Lower leg skin (tissue), 4 donors: ENCODE measurements around the gene SCG2. TPM values are rescaled to one million over a fixed set of nuclear protein-coding genes. Genes with fewer than 3 reads are reported as not detected.

ENCODE experiments used
- DNase-seq, 2 donors: peaks; one replicate each; pipeline ENCODE4 v3.0.0-alpha.2; 2019; ENCODE audit warnings: low spot score in 2 of 2
- H3K4me3 ChIP-seq: fragments of 200-600 bp; sonication (generic); 2 replicates; pipeline ENCODE4 v1.5.1; 2017; ENCODE audit warnings: mild to moderate bottlenecking, low read depth; ENCODE audit not compliant: poor library complexity, severe bottlenecking
- POLR2A ChIP-seq, 2 donors: fragments of 450-650 bp; IDR thresholded peaks; one replicate each; pipeline ENCODE4 v1.6.1; 2016 to 2017; ENCODE audit warnings: antibody characterized with exemption in 2 of 2, mild to moderate bottlenecking in 1 of 2, moderate library complexity in 1 of 2
- WGBS, 2 donors: methylation state at CpG; one replicate each; pipeline ENCODE4 v1.1.5; 2018; 5-methylcytosine and 5-hydroxymethylcytosine counted together
- intact Hi-C: fragments of 100-400 bp; cut with DNase I; formaldehyde crosslinking; loops from one replicate; pipeline ENCODE4 v1.15.0; 2023; ENCODE audit warnings: low total_unique reads
- total RNA-seq, 4 donors: library from RNA; depleted of rRNA; stranded (reverse); fragments of >200 nt; gene quantifications; one replicate each; pipeline ENCODE4 v1.1.0, GENCODE V29; 2016
- TF ChIP-seq, protein P1 (sequence below), 3 donors: fragments of 450-650 bp; IDR thresholded peaks; one replicate each; pipeline ENCODE4 v1.5.1; 2016; ENCODE audit warnings: antibody characterized with exemption in 3 of 3, mild to moderate bottlenecking in 3 of 3, moderate library complexity in 2 of 3

SCG2 gene
- total RNA-seq, 4 donors from 2014 or later: 0.17 to 1.8 (median 0.42) TPM; not detected in 1

DNA sequence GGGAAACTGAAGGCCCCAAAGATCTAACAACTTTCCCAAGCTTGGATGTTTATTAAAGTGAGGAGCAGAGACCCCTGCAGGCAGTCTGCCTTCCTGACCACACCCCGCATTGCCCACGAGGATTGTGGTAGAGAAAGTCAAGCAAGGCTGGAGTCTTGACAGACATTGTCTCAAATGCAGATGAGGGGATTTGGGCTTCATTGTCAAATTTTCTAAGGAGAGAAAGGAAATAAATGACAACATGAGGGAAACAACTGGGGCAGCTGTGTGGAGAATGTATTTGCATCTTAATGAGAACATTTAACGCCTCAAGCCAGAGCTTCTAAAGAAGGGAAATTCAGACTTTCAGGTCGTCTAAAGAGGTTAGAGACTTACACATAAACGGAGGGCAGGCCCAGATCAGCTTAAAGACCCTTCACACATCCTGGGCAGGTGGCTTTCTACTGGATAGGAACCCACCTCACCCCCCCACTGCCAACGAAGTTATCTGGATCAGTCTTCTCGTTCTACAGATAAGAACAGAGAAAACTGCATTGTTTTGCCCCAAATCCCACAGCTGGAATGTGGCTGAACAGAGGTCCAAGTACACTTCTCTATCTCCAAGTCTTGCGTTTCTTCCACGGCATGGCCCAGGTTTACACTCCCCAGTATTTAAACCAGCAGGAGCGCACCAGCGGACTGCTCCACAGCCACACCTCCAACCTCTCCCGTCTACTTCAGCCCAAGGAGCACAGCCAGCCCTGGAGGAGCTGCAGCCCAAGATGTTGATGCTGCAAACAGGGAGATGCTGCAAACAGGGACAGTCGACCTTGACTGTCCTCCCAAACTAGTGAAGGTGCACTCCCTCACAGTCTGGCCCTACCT is 16.2 kb upstream of the SCG2 start:
- intact Hi-C loops: no loop called here
- 20 to 24% methylated on average over 13 of the region's 13 CpGs for WGBS, 2 donors
- no peak for DNase-seq
- no peak for TF ChIP-seq POLR2A (IDR thresholded peaks at IDR 0.05)
- TF ChIP-seq, protein P1, sequence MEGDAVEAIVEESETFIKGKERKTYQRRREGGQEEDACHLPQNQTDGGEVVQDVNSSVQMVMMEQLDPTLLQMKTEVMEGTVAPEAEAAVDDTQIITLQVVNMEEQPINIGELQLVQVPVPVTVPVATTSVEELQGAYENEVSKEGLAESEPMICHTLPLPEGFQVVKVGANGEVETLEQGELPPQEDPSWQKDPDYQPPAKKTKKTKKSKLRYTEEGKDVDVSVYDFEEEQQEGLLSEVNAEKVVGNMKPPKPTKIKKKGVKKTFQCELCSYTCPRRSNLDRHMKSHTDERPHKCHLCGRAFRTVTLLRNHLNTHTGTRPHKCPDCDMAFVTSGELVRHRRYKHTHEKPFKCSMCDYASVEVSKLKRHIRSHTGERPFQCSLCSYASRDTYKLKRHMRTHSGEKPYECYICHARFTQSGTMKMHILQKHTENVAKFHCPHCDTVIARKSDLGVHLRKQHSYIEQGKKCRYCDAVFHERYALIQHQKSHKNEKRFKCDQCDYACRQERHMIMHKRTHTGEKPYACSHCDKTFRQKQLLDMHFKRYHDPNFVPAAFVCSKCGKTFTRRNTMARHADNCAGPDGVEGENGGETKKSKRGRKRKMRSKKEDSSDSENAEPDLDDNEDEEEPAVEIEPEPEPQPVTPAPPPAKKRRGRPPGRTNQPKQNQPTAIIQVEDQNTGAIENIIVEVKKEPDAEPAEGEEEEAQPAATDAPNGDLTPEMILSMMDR (IDR thresholded peaks at IDR 0.05): no peak
- no peak overlapping the region for H3K4me3 ChIP-seq

DNA sequence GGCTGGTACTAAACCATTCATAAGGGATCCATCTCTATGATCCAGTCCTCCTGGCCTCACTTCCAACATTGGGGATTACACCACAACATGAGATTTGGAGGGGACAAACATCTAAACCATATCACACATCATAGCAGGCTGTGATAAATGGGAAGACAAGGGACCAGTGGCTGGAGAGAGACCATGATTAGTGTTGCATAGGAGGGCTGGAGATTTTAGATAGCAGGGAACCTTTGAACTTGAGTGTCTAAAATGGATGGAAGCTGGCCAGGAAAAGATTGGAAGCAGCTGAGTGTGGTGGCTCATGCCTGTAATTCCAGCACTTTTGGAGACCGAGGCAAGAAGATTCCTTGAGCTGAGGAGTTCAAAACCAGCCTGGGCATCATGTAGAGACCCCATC is 12.4 kb upstream of the SCG2 start:
- intact Hi-C loops: no loop called here
- 83 to 95% methylated on average over 1 of the region's 1 CpG for whole genome bisulfite sequencing, 2 donors

DNA sequence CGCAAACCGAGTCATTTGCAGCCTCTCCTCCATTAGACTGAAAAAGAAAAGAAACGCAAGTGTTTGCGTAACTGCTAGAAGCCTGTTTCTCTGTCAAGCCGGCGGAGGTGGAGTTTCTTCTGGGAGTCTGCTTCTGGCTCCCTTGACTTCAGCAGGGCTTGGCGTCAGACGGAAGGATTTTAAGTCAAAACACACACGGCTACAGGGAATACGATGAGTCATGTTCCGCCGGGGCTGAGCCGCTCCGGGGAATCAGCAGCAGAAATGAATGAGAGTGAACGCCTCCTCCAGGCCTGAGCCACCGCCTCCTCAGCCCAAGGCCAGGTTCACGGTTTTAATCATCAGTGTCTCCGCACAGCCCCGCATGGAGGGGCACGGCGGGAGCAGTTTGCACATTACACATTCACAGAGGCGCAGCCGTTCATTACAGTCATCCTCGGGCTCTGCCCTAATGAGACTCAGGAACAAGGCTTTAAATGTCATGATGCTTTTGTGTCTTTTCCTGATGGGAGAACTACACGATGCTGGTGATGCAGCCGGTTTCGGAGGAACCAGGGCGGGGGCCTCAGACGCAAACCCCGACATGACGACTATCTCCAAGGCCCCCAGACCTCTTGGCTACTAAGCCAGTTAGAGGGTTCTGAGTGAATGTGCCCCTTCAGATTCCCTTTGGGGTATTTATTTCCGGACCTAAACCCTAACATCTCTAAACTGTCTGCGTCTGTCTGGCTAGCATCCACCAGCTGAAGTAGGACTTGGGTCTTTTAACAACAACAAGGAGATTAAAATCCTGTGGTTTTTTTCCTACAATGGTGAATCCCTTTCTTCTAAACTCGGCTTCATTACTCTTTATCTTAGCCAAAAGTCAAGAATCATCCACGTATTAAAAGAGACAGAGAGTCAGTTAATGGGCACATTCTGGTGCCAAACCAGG is 11.1 kb upstream of the SCG2 start:
- TF ChIP-seq, protein P1 (IDR thresholded peaks at IDR 0.05): no peak
- no peak for TF ChIP-seq POLR2A (IDR thresholded peaks at IDR 0.05)
- H3K4me3 ChIP-seq: no peak overlapping the region
- intact Hi-C loops: no loop called here
- WGBS, 2 donors: 5 to 8% methylated on average over 35 of the region's 35 CpGs
- DNase-seq: peak; percentile 78 to 92

More for the DNA sequence above, 12.4 kb upstream of the SCG2 start:
- no peak overlapping the region for H3K4me3 ChIP-seq
- TF ChIP-seq, protein P1 (IDR thresholded peaks at IDR 0.05): no peak
- TF ChIP-seq POLR2A (IDR thresholded peaks at IDR 0.05): no peak
- no peak for DNase-seq

GRCh38 chr2:223612501-223612900 is 10.3 kb upstream of the SCG2 start:
- no peak for TF ChIP-seq POLR2A (IDR thresholded peaks at IDR 0.05)
- TF ChIP-seq, protein P1 (IDR thresholded peaks at IDR 0.05): no peak
- intact Hi-C loops: no loop called here
- no peak overlapping the region for H3K4me3 ChIP-seq
- no peak for DNase-seq
- 39 to 41% methylated on average over 5 of the region's 5 CpGs for WGBS, 2 donors

DNA sequence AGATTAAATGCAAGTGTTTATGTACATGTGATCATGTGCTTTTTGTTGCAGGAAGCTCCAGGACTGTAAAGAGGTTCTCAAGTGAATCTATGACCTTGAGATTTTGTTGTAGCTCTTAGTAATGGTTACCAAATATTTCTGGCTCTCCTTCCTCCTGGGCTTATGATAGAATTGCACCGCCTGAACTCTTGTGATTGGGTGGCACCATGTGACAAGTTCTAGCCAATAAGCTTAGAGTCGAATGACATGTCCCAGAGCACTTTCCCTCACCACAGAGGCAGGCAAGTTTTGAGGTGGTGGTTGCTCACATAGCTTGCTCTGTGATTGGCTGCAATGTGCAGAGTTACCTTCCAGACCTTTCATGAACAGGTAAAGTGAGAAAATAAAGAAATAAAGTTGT is 8.9 kb upstream of the SCG2 start:
- intact Hi-C loops: no loop called here

More for the DNA sequence above, 8.9 kb upstream of the SCG2 start:
- 87 to 91% methylated on average over 2 of the region's 2 CpGs for WGBS, 2 donors
- DNase-seq: no peak
- H3K4me3 ChIP-seq: no peak overlapping the region
- no peak for TF ChIP-seq POLR2A (IDR thresholded peaks at IDR 0.05)
- TF ChIP-seq, protein P1 (IDR thresholded peaks at IDR 0.05): no peak
